ENCODE data around the gene LBX2.
"Not testable (repeated sequence)": the region's sequence is repeated elsewhere in the genome, so short reads cannot be mapped to it uniquely, and the experiment has no call there.

LBX2 gene

DNA sequence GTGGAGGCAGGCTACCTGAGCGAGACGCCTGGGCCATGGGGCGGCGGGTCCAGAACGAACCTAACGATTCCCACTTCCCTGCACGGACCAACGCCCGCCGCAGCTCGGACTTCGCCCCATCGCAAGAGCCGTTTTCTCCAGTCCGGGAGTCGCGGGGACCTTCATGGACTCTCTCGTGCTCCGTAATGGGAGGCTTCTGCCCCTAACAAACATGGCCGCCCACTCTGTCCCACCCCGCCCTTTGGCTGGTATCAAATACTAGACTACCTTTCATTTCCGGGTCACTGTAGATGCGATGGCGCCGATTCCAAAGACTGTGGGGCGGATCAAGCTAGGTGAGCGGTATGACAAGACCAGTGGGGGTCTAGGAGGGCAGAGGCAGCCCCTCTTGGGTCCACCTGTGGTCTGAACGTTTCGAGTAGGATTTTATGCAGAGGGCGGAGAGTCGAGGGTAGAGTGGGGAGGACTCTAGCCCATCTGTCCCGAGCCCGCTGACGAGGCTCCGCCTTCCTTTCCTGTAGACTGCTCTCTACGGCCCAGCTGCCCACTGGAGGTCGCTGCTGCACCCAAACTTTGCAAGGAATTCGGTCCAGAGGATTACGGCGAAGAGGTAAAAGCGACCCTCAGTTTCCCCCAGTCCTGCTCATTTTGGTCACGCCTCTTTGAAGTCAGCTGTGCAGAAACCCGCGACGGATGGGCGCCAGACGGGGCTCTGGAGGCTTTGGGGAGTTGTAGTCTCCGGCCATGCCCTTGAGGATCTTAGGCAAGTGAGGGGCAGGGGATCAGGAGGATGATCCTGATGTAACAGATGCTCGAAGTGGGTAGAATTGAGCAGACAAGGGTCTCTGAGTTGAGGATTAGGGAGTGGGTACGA, 16.4 kb downstream of the LBX2 start, which contains the start of the genes CCDC142 and TTC31:
CCDC142 (minus strand) TSS at position 198 of the 874 bp plus-strand sequence; CDS start at position 37, 161 bp downstream.
TTC31 (plus strand) TSS at position 281 of the 874 bp plus-strand sequence; CDS start at position 296, 15 bp downstream.
- Mint-ChIP-seq H3K4me3 (peak within 1 kb of the TSS; percentile 94 to 98), H3K27me3 (no peaks in the 10 kb centered on the region), H3K9me3 (no peaks in the 10 kb centered on the region), H3K27ac (peak within 1 kb of the TSS; percentile 99), H3K4me1 (peaks cover 48% of the 10 kb centered on the region)
- ATAC-seq (peak; percentile 95), DNase-seq (peak; percentile 90 to 94)

DNA sequence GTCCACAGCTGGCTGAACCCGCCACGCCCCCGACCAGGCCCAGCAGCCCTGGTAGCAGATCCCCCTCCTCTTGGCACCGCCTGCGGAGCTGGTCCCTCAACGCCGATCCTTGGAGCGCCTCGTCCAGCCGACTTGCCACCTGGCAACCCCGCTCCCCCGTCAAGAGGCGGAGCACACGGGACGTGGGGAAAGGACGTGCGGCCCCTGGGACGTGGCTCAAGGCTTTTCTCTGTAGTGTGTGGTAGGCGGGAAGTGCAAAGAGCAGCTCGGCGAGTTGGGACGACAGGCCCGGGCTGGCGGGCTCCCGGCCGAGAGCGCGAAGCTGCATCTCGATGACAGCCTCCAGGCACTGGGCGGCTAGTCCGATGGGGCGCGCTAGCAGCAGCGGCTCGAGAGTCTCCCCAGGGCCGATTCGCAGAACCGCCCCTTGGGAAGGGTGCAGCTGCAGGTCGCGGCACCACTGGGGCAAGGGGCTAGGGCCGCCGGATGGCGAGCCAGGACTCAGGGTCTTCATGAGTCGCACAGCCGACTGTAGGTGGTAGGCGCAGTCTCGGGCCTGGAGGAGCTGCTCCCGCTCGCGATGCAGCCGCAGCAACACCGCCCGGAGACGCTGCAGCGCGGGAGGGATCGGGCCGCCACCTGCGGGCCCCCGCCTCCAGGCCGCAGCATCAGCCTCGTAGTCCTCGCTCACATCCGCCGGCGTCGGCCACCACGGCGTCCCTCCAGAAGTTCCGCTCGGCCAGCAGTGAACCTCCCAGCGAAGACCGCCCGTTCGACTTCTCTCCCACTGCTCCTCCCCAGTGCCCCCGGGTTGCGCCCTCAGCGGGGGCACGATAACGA, 17.2 kb downstream of the LBX2 start:
- Mint-ChIP-seq H3K27ac (peak overlapping the region; percentile 99), H3K27me3 (no peaks in the 10 kb centered on the region), H3K4me3 (peak overlapping the region; percentile 94 to 98), H3K9me3 (no peaks in the 10 kb centered on the region), H3K4me1 (peaks cover 54% of the 10 kb centered on the region)
- peak; percentile 67 for ATAC-seq
- peak; percentile 70 for DNase-seq

DNA sequence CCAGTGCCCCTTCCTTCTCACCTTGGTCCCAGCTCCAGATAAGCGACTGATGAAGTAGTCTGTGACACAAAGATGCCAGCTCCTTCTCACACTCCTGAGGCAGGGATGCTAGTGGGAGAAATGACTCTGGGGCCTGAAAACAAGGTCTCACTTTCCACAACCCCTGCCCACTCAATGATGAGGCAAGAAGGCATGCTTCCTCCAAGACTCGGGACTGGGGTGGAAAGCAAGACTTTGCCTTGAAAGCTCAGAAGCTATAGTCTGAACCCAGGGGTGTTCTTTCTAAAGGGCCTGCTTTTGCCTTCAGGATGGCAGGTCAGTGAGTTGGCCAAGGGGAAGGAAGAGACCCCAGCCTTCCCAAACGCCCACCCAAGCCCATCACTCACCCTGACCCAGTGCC, 18.0 kb downstream of the LBX2 start:
- Mint-ChIP-seq H3K27ac (no peak overlapping the region), H3K27me3 (no peaks in the 10 kb centered on the region)

DNA sequence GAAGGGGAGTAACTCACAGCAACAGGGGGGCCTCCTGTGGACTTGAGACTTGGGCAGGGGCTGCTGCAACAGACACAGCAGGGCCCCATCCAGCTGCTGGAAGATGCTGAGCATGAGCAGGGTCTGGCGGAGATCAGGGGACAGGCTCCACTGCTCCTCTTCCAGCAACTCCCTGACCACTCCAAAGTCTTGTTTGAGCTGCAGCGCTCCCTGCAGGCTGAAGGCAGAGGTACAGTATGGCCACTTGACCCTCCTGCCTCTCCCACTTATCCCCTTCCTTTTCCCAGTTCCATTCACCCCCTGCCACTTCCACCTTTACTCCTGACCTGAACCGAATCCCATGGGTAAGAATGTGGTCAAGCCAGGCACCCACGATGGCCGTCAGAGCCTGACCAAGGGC, 24.5 kb downstream of the LBX2 start:
- DNase-seq: no peak
- Mint-ChIP-seq H3K4me3 (no peak overlapping the region), H3K27ac (no peak overlapping the region), H3K9me3 (no peaks in the 10 kb centered on the region), H3K4me1 (peaks cover 46% of the 10 kb centered on the region), H3K27me3 (no peaks in the 10 kb centered on the region)
- ATAC-seq: no peak

More for the DNA sequence above, 18.0 kb downstream of the LBX2 start:
- DNase-seq: no peak
- ATAC-seq: no peak
- H3K4me1 Mint-ChIP-seq: peaks cover 49% of the 10 kb centered on the region
- no peaks in the 10 kb centered on the region for H3K9me3 Mint-ChIP-seq
- peak overlapping the region; percentile 94 to 98 for H3K4me3 Mint-ChIP-seq

DNA sequence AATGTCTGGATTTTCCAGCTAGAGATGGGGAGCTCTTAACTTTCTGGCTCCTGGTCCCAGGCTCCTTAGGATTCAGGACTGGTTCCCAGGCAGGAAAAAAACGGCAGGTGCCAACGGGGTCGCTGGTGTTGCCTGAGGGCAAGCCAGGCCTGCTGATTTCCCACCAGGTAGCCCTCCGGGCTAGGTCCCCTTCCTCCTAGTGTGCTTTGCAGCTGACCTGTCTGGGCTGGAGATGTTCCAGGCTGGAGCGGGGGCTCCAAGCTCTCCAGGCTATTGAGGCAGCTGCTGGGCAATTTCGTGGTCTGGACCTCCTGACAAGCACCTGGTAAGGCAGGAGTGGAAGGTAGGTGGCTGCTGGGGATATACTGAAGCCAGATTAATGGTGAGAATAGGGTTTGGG, 24.9 kb downstream of the LBX2 start:
- ATAC-seq (no peak), DNase-seq (no peak)
- Mint-ChIP-seq H3K27me3 (no peaks in the 10 kb centered on the region), H3K9me3 (no peaks in the 10 kb centered on the region), H3K27ac (no peak overlapping the region), H3K4me3 (no peak overlapping the region), H3K4me1 (peaks cover 48% of the 10 kb centered on the region)

DNA sequence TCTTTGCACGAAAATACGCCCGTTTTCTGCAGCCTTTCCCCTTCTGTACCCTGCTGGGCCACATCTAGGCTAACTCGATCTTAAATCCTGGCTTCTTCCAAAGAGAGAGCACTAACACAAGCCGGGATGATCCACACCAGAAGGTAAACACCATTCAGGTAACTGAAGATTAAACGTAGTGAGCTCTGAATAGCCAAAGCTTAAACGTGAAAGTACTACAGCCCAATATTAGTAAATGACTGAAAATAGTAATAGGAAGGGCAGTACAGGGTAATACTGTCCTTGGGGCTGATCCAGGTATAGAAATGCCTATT, 26.5 kb downstream of the LBX2 start:
- H3K4me3 Mint-ChIP-seq: peak overlapping the region; percentile 97 to 100
- H3K4me1 Mint-ChIP-seq: peaks cover 43% of the 10 kb centered on the region
- H3K27me3 Mint-ChIP-seq: no peaks in the 10 kb centered on the region
- H3K27ac Mint-ChIP-seq: peak overlapping the region; percentile 94 to 98
- no peaks in the 10 kb centered on the region for H3K9me3 Mint-ChIP-seq
- ATAC-seq (no peak), DNase-seq (no peak)

DNA sequence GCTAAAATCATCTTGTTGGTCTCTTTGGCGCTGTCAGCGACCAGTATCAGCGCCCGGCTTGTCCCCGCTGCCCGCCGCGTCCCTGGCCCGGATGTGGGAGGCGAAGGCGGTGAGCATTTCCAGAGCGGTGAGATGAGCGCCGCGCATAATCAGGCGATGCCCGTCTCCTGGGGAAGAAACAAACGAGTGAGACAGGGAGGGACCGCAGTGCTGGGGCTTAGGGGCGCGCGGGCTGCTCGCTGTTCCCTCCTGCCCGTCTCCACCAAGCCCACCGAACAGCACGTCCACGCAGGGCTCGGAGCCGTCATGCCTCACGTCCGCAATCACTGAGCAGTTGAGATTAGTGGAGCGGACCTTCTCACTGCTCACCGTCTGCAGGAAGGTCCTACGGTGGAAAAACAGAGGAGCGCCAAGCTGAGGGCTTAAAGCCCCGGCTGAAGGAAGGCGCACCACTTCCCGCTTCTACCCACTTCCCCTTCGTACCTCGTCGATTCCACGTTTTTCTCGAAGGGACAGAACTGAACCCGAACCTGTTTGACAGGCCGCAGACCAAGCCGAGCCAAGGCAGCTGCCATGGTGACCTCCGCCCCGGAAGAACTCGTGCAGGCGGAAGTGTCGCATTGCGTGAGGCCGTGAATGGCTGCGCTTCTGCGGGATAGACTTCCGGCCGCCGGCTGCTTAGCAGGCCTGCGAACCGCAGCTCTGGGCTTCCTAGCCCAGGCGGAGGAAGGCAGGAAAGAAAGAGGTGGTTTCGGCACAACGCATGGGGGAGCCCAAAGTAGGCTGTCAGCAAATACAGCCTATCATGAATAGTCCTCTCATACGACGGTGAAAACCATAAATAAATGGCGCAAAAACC, 27.1 kb downstream of the LBX2 start, which contains the start of gene MRPL53:
MRPL53 (minus strand) TSS at position 595 of the 859 bp plus-strand sequence; CDS start at position 575, 20 bp downstream.
- Mint-ChIP-seq H3K27me3 (no peaks in the 10 kb centered on the region), H3K27ac (peak within 1 kb of the TSS; percentile 94 to 98), H3K9me3 (no peaks in the 10 kb centered on the region), H3K4me1 (peaks cover 38% of the 10 kb centered on the region), H3K4me3 (peak within 1 kb of the TSS; percentile 97 to 100)
- peak; percentile 92 to 96 for DNase-seq
- ATAC-seq: peak; percentile 95

DNA sequence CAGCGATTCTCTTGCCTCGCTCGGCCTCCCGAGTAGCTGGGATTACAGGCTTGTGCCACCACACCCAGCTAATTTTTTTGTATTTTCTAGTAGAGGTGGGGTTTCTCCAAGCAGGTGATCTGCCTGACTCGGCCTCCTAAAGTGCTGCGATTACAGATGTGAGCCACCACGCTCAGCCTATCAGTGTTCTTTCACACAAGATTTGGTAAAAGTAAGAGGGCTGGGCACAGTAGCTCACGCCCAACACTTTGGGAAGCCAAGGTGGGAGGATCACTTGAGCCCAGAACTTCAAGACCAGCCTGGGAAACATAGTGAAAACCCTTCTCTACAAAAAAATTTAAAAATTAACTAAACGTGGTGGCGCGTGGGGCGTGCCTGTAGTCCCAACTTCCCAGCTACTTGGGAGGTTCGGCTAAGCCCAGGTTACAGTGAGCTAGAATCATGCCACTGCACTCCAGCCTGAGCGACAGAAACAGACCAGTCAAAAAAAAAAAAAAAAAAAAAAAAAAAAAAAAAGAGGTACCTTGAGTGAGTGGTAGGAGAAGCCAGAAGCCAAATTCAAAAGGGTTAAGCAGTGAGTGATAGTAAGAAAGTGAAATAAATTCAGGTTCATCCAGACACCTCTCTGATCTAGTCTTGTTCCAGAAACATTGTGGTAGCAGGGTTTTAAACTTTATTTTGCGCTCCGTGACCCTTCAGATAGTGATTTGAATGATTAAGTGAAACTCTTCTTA, 27.9 kb downstream of the LBX2 start:
- H3K4me3 Mint-ChIP-seq: peak overlapping the region; percentile 97 to 100
- H3K27me3 Mint-ChIP-seq: no peaks in the 10 kb centered on the region
- H3K4me1 Mint-ChIP-seq: peaks cover 37% of the 10 kb centered on the region
- peak overlapping the region; percentile 94 to 98 for H3K27ac Mint-ChIP-seq
- no peaks in the 10 kb centered on the region for H3K9me3 Mint-ChIP-seq
- no peak for DNase-seq
- no peak for ATAC-seq

DNA sequence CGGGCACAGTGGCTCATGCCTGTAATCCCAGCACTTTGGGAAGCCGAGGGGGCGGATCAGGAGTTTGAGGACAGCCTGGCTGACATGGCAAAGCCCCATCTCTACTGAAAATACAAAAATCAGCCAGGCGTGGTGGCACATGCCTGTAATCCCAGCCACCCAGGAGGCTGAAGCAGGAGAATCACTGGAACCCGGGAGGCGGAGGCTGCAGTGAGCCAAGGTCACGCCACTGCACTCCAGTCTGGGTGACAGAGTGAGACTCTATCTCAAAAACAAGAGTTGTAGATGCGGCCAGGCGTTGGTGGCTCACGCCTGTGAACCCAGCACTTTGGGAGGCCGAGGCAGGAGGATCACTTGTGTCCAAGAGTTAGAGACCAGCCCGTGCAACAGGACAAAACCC, 28.7 kb downstream of the LBX2 start:
- peak overlapping the region; percentile 7 to 80 for H3K4me3 Mint-ChIP-seq

DNA sequence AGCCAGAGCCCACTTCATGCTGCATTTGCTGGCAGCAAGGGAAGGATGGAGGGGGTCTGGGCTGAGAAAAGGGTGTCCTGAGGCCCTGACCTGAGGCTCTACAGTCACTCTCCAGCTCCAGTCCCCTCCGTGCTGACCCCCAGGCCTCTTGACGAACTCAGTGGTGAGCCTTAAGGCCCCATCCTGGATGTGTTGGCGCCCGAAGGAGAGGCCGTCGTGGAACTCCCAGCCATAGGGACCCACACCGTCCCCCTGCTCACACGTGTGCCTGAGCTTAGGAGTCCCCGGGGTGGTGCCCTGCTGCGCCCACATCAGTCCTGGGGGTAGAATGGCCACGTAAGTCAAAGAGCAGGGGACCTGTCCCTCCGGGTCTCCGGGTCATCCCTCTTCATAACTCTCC, 35.0 kb downstream of the LBX2 start:
- H3K4me1 Mint-ChIP-seq: peaks cover 49% of the 10 kb centered on the region
- peak overlapping the region; percentile 65 to 87 for H3K27ac Mint-ChIP-seq
- no peak for DNase-seq
- peak; percentile 14 for ATAC-seq
- no peaks in the 10 kb centered on the region for H3K9me3 Mint-ChIP-seq
- H3K4me3 Mint-ChIP-seq: peak overlapping the region; percentile 87 to 99
- no peaks in the 10 kb centered on the region for H3K27me3 Mint-ChIP-seq

More for the DNA sequence above, 28.7 kb downstream of the LBX2 start:
- H3K27me3 Mint-ChIP-seq, DNase-seq, ATAC-seq, H3K9me3 Mint-ChIP-seq: not testable (repeated sequence)
- peaks cover 42% of the 10 kb centered on the region for H3K4me1 Mint-ChIP-seq
- peak overlapping the region in 1 of 2 donors; percentile 28 for H3K27ac Mint-ChIP-seq

DNA sequence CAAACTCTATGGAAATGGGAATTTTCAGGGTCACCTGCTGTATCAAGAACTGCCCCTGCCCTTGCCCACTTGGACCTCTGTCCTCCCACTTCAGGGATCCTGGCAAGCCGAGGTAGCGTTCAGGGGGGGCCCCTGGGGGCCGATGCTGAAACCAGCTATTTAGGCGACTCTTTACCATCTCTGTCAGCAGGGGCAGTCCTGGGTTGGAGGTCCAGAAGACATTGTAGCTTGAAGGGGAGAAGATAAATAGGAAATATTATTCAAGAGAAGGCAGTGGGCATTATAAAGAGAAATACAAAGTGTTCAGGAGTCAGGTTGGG, 36.7 kb downstream of the LBX2 start:
- H3K27ac Mint-ChIP-seq: peak overlapping the region in 1 of 2 donors; percentile 39
- no peaks in the 10 kb centered on the region for H3K27me3 Mint-ChIP-seq

DNA sequence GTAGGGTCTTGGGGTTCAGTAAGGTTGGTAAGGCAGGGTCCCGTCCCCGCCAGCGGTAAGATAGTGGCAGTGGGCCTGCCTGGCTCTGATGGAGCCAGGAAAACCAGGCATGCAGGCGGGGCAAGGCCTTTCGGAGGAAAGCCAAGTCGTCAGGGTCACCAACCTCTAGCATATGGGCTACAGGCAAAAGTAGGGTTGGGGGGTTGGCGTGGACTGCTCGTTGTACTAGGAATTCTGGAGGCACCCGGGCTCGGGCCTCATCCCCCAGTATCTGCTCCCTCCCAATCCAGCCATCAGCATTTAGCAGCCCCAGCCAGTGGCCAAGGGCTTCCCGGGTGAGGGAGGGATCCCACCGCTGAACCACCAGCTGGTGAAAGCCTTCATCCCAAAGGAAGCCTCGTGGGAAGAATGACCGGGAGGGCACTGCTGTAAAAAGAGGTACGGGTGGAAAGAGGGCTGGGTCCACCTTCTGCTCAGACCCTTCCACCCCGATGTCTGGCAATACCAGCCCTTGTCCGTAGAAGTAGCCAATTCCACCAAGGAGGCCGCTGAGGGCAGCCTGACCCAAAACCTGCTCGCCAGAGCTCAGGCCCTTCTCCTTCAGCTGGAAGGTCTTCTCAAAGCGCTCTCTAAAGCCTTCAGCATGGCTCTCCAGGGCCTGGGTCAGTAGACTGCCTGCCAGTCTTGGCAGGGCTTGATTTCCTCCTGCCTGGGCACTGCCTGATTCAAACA, 37.2 kb downstream of the LBX2 start:
- Mint-ChIP-seq H3K4me3 (no peak overlapping the region), H3K27me3 (no peaks in the 10 kb centered on the region), H3K27ac (peak overlapping the region in 1 of 2 donors; percentile 39), H3K9me3 (no peaks in the 10 kb centered on the region), H3K4me1 (peaks cover 57% of the 10 kb centered on the region)
- DNase-seq (no peak), ATAC-seq (no peak)

More for the DNA sequence above, 36.7 kb downstream of the LBX2 start:
- DNase-seq (no peak), ATAC-seq (no peak)
- no peaks in the 10 kb centered on the region for H3K9me3 Mint-ChIP-seq
- peaks cover 55% of the 10 kb centered on the region for H3K4me1 Mint-ChIP-seq
- H3K4me3 Mint-ChIP-seq: no peak overlapping the region

DNA sequence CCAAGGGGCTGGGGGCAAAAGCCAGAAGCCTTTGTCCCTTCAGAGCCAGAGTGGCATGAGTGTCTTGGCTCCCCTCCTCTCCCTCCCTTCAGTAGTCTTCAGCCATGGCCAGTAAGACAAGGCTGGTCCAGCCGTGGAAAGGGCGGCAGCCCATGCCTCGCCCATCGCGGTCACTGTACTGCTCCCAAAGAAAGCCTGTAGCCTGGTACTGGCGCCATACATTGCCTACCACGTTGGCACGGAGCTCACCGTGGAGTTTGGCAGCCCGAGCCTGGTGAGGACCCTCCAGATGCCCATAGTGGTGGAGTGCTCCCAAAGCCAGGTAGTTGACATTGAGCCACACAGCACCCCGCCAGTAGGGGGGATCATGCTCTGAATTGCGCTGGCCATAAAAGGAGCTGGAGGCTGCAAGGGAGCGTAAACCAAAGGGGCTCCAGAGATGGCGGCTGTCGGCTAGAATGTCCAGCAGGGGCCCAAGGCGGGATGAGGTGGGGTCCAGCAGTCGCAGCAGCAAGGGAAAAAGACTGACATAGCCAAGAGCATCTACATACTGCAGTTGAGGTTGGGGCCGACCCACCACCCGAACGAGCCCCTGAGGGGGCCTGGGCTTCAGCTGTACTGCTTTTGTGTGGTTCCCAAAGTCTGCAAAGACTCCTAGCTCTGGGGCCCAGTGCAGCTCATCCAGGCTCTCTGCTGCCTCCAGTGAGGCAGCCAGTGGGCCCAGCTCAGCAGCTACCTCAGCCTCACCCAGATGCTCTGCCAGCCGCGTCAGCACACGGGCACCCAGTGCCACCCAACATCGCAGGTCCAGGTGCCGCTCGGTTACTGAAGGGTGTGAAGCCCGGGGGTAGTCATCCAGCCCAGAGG, 38.0 kb downstream of the LBX2 start:
- Mint-ChIP-seq H3K27ac (peak overlapping the region in 1 of 2 donors; percentile 55), H3K4me3 (no peak overlapping the region), H3K9me3 (no peaks in the 10 kb centered on the region), H3K27me3 (no peaks in the 10 kb centered on the region), H3K4me1 (peaks cover 65% of the 10 kb centered on the region)
- no peak for ATAC-seq
- DNase-seq: no peak
